MM.1S (cell line): ENCODE measurements around the gene PSMG3.

Experiments
- CTCF ChIP-seq: fragments of 300-600 bp; sonication (generic); IDR thresholded peaks from 2 replicates; pipeline ENCODE4 v1.5.1; 2016; ENCODE audit warnings: antibody characterized with exemption, low read length, mixed read lengths
- EZH2 ChIP-seq: fragments of 300-600 bp; sonication (generic); optimal IDR thresholded peaks from 2 replicates; pipeline ENCODE3; 2017; ENCODE audit warnings: low read depth, mild to moderate bottlenecking, antibody characterized with exemption, low read length, mixed read lengths
- EZH2phosphoT487 ChIP-seq: fragments of 300-600 bp; sonication (generic); IDR thresholded peaks from 2 replicates; pipeline ENCODE4 v1.6.1; 2018; ENCODE audit warnings: antibody characterized with exemption, low read length

GRCh38 chr7:1576521-1577253 lies 6.9 kb upstream of the PSMG3 start:
- TF ChIP-seq CTCF (no peak), EZH2phosphoT487 (no peak), EZH2 (no peak)
